ENCODE data around the gene RHOV.

DNA sequence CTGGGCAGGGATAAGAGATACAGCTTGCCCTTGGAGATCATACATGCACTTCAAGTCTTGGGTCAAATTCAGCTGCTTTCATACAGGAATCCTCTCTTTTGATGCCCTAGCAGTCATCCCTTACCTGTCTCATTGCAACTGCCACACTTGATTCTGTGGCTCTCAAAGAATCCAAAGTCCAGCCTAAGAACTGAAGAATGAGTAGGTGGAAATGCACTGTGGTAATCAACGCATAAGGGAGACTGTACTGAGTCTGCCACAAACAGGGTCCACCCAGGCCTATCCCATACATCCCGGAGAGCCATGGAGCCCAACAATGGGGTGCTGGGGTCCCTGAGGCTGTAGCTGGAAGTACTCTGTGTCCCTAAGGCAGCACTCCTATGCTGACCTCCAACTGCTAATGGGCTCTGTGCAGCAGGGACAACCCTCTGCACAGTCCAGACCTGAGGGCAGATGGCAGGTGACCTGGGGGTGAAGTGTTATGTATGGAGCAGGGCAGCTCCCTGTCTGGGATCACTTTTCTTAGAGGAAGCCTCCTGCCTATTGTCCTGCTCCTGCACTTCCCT lies 18.5 kb upstream of the RHOV start:
- TF ChIP-seq CTCF (conservative IDR thresholded peaks at IDR 0.05; ENCODE audit: low read length) (no peak), EZH2phosphoT487 (IDR thresholded peaks at IDR 0.05; ENCODE audit: borderline replicate concordance, low read depth, low read length) (no peak)
